OCI-LY3 (cell line): ENCODE results near the gene PYGB.

Experiments used
- CTCF ChIP-seq: fragments of 200-600, 300-600 bp; sonication (generic); IDR thresholded peaks from 2 replicates; pipeline ENCODE4 v1.5.1; 2014; ENCODE audit warnings: antibody characterized with exemption, low read length, low read depth
- EZH2phosphoT487 ChIP-seq: fragments of 200-600 bp; shearing (Covaris generic); IDR thresholded peaks from 2 replicates; pipeline ENCODE4 v1.6.1; 2018; ENCODE audit warnings: antibody characterized with exemption, mixed run types, low read depth

- TF ChIP-seq CTCF (no peak), EZH2phosphoT487 (no peak)
Observed at GRCh38 chr20:25279403-25279802, 31.5 kb downstream of the PYGB start.
